ENCODE data around the gene MUC6. TPM values are rescaled to one million over a fixed set of nuclear protein-coding genes. Genes with fewer than 3 reads are reported as not detected.

Gene MUC6
- total RNA-seq, 6 experiments from 2014 or later: not detected

- TF ChIP-seq CTCF (IDR thresholded peaks at IDR 0.05): no peak
- Mint-ChIP-seq H3K27me3 (ENCODE audit: insufficient read depth) (peaks cover 19% of the 10 kb centered on the region), H3K27ac (no peak overlapping the region), H3K4me3 (no peak overlapping the region), H3K9me3 (no peaks in the 10 kb centered on the region; the same call in 1 of the 2 replicates), H3K4me1 (ENCODE audit: low read depth) (no peaks in the 10 kb centered on the region), H3K36me3 (ENCODE audit: low read depth) (no peaks in the 10 kb centered on the region)
- DNase-seq: no peak
Measured at GRCh38 chr11:1049071-1049405, 12.5 kb upstream of the MUC6 start.

GRCh38 chr11:1048375-1049070, 12.0 kb upstream of the MUC6 start:
- Mint-ChIP-seq H3K9me3 (no peaks in the 10 kb centered on the region; the same call in 1 of the 2 replicates), H3K4me3 (no peak overlapping the region), H3K4me1 (ENCODE audit: low read depth) (no peaks in the 10 kb centered on the region), H3K27me3 (ENCODE audit: insufficient read depth) (peaks cover 22% of the 10 kb centered on the region), H3K27ac (no peak overlapping the region), H3K36me3 (ENCODE audit: low read depth) (no peaks in the 10 kb centered on the region)
- no peak for DNase-seq
- TF ChIP-seq CTCF (IDR thresholded peaks at IDR 0.05): no peak

GRCh38 chr11:1047595-1048156, 11.2 kb upstream of the MUC6 start:
- Mint-ChIP-seq H3K27me3 (ENCODE audit: insufficient read depth) (peaks cover 22% of the 10 kb centered on the region), H3K4me3 (no peak overlapping the region), H3K27ac (no peak overlapping the region), H3K36me3 (ENCODE audit: low read depth) (no peaks in the 10 kb centered on the region), H3K4me1 (ENCODE audit: low read depth) (no peaks in the 10 kb centered on the region), H3K9me3 (no peaks in the 10 kb centered on the region; the same call in 1 of the 2 replicates)
- TF ChIP-seq CTCF (IDR thresholded peaks at IDR 0.05): no peak
- no peak for DNase-seq

GRCh38 chr11:1044160-1044559, 7.6 kb upstream of the MUC6 start:
- Mint-ChIP-seq H3K36me3 (ENCODE audit: low read depth) (no peaks in the 10 kb centered on the region), H3K4me3 (no peak overlapping the region), H3K27me3 (ENCODE audit: insufficient read depth) (peaks cover 21% of the 10 kb centered on the region), H3K27ac (no peak overlapping the region), H3K4me1 (ENCODE audit: low read depth) (no peaks in the 10 kb centered on the region), H3K9me3 (no peaks in the 10 kb centered on the region; the same call in 1 of the 2 replicates)
- no peak for DNase-seq
- no peak for TF ChIP-seq CTCF (IDR thresholded peaks at IDR 0.05)

GRCh38 chr11:1043563-1044096, 7.1 kb upstream of the MUC6 start:
- Mint-ChIP-seq H3K4me3 (no peak overlapping the region), H3K36me3 (ENCODE audit: low read depth) (no peaks in the 10 kb centered on the region)

More at GRCh38 chr11:1043563-1044096, 7.1 kb upstream of the MUC6 start:
- H3K4me1 Mint-ChIP-seq (ENCODE audit: low read depth): no peaks in the 10 kb centered on the region
- no peak for DNase-seq
- no peak overlapping the region for H3K27ac Mint-ChIP-seq
- H3K9me3 Mint-ChIP-seq: no peaks in the 10 kb centered on the region; the same call in 1 of the 2 replicates
- TF ChIP-seq CTCF (IDR thresholded peaks at IDR 0.05): no peak
- peaks cover 20% of the 10 kb centered on the region for H3K27me3 Mint-ChIP-seq (ENCODE audit: insufficient read depth)
